ENCODE results near the gene CTU2.

The CTU2 gene

DNA sequence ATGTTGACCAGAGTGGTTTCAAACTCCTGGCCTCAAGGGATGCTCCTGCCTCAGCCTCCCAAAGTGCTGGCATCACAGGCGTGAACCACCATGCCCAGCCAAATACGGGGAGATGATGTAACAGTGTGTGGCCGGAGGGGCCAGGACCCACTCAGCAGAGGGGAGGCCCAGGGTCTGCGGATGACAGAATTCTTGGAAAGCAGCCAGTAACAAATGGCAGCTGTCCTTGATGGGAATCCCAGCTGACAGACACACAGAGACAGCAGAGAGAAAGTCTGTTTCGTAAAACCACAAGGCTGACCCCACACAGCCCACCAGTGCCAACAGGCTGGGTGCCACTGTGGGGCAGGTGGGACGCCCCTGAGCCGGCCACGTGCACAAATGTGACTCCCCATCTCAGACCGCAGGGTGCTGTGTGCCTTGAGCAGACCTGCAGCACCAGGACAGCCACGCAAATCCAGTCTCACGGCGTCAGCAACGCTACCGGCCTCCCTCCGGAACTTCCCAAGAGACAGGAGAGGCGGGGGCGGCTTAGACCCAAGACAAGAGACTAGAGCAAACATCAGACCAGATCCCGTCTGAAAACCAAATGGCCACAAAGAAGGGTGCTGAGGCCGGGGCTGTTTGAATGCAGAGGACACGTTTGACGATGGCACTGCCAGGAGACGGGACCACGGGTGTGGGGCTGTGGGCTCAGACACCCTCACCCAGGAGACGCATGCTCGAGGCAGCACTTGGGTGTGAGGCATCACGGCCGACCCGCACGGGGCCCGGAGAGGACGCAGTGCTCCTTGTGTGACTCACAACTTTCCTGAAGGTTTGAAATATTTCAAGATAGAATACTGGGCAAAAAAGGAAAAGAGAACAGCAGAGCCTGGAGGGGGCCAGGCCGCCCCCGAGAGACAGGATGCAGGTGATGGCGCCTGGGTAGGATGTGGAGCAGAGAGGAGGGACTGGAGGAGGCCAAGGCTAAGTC is 24.6 kb downstream of the CTU2 start:
- no peaks in the 10 kb centered on the region for H3K27me3 Mint-ChIP-seq (ENCODE audit: low read depth, poor library complexity)
- no peaks in the 10 kb centered on the region for H3K9me3 Mint-ChIP-seq
- no peak for DNase-seq
- peaks cover 10% of the 10 kb centered on the region for H3K4me1 Mint-ChIP-seq
- H3K36me3 Mint-ChIP-seq (ENCODE audit: low read depth): no peaks in the 10 kb centered on the region
- TF ChIP-seq, protein P1, sequence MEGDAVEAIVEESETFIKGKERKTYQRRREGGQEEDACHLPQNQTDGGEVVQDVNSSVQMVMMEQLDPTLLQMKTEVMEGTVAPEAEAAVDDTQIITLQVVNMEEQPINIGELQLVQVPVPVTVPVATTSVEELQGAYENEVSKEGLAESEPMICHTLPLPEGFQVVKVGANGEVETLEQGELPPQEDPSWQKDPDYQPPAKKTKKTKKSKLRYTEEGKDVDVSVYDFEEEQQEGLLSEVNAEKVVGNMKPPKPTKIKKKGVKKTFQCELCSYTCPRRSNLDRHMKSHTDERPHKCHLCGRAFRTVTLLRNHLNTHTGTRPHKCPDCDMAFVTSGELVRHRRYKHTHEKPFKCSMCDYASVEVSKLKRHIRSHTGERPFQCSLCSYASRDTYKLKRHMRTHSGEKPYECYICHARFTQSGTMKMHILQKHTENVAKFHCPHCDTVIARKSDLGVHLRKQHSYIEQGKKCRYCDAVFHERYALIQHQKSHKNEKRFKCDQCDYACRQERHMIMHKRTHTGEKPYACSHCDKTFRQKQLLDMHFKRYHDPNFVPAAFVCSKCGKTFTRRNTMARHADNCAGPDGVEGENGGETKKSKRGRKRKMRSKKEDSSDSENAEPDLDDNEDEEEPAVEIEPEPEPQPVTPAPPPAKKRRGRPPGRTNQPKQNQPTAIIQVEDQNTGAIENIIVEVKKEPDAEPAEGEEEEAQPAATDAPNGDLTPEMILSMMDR (IDR thresholded peaks at IDR 0.05): no peak
- no peak overlapping the region for H3K4me3 Mint-ChIP-seq
- H3K27ac Mint-ChIP-seq: no peak overlapping the region

- no peaks in the 10 kb centered on the region for H3K9me3 Mint-ChIP-seq
- no peak overlapping the region for H3K4me3 Mint-ChIP-seq
- H3K27ac Mint-ChIP-seq: no peak overlapping the region
- no peaks in the 10 kb centered on the region for H3K36me3 Mint-ChIP-seq (ENCODE audit: low read depth)
- peaks cover 10% of the 10 kb centered on the region for H3K4me1 Mint-ChIP-seq
- no peaks in the 10 kb centered on the region for H3K27me3 Mint-ChIP-seq (ENCODE audit: low read depth, poor library complexity)
- TF ChIP-seq, protein P1 (IDR thresholded peaks at IDR 0.05): no peak
- no peak for DNase-seq
These were observed 25.4 kb downstream of the CTU2 start for GRCh38 chr16:88731699-88732098.

DNA sequence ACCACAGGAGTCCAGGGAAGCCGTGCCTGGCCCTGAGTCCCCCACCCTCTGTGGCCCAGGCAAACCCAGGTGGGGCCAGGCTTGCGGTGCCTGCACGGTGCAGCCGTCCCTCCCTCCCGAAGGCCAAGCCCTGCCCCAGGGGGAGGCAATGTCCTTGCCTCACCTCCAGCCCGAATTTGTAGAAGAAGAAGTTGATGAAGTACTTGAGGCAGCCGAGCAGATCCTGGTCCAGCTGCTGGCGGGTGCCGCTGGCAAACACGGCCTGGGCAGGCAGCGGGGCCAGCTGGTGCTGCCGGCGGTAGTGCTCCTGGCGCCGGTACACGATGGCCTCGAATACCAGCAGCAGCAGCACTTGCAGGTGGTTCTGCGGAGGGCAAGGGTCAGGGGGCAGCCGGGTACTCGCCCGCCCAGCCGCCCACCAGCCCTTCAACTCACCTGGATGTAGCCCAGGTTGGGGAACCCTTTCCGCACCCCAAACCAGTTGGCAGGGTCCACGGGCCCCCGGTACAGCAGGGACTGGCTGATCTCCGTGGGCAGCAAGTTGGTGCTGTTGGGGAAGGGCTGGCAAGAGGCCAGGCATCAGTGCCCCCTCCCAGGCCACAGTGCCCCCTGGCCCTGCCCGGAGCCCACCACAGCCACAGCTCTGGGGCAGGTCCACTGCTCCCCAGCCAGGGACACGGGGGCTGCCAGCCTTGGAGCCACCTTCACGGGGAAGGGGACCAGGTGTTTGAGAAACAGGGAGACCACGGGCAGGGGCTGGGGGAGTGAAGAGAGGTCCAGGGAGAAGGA is 26.1 kb downstream of the CTU2 start:
- TF ChIP-seq, protein P1 (IDR thresholded peaks at IDR 0.05): no peak
- Mint-ChIP-seq H3K27me3 (ENCODE audit: low read depth, poor library complexity) (no peaks in the 10 kb centered on the region), H3K9me3 (no peaks in the 10 kb centered on the region), H3K4me1 (peaks cover 10% of the 10 kb centered on the region), H3K4me3 (no peak overlapping the region), H3K27ac (no peak overlapping the region), H3K36me3 (ENCODE audit: low read depth) (no peaks in the 10 kb centered on the region)
- DNase-seq: no peak

GRCh38 chr16:88732961-88733294 is 26.6 kb downstream of the CTU2 start:
- no peaks in the 10 kb centered on the region for H3K27me3 Mint-ChIP-seq (ENCODE audit: low read depth, poor library complexity)
- DNase-seq: no peak
- H3K4me3 Mint-ChIP-seq: no peak overlapping the region
- TF ChIP-seq, protein P1 (IDR thresholded peaks at IDR 0.05): no peak
- H3K9me3 Mint-ChIP-seq: no peaks in the 10 kb centered on the region
- H3K27ac Mint-ChIP-seq: no peak overlapping the region
- no peaks in the 10 kb centered on the region for H3K36me3 Mint-ChIP-seq (ENCODE audit: low read depth)
- peaks cover 10% of the 10 kb centered on the region for H3K4me1 Mint-ChIP-seq

GRCh38 chr16:88733630-88734360 is 27.5 kb downstream of the CTU2 start:
- no peaks in the 10 kb centered on the region for H3K27me3 Mint-ChIP-seq (ENCODE audit: low read depth, poor library complexity)
- TF ChIP-seq, protein P1 (IDR thresholded peaks at IDR 0.05): no peak
- peaks cover 15% of the 10 kb centered on the region for H3K4me1 Mint-ChIP-seq
- H3K36me3 Mint-ChIP-seq (ENCODE audit: low read depth): no peaks in the 10 kb centered on the region
- H3K27ac Mint-ChIP-seq: no peak overlapping the region
- no peaks in the 10 kb centered on the region for H3K9me3 Mint-ChIP-seq
- DNase-seq: no peak
- H3K4me3 Mint-ChIP-seq: no peak overlapping the region
